Measurements from ENCODE around the gene GGA1.

DNA sequence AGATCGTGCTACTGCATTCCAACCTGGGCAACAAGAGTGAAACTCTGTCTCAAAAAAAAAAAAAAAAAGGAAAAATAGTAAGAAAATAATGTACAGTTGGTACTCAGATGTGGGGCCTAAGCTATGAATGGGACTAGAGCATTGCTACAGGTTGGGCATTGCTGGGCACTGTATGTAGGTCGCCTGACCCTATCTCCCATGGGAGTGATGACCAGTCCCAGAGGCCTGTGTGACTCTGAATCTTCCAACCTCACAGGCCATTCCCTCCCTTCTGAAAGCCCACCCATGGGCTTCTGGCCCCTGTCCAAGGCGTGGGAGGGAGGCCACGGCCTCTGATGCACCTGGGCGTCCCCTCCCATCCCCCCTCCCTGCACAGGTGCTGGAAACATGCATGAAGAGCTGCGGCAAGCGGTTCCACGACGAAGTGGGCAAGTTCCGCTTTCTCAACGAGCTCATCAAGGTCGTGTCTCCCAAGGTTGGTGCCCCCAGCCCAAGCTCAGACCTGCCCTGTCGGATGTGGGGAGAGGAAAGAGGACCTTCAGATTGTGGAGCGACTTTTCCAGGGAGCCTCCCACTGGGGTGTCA lies 9.5 kb downstream of the GGA1 start:
- no peak for TF ChIP-seq POLR2A (IDR thresholded peaks at IDR 0.05)
- TF ChIP-seq, protein P1, sequence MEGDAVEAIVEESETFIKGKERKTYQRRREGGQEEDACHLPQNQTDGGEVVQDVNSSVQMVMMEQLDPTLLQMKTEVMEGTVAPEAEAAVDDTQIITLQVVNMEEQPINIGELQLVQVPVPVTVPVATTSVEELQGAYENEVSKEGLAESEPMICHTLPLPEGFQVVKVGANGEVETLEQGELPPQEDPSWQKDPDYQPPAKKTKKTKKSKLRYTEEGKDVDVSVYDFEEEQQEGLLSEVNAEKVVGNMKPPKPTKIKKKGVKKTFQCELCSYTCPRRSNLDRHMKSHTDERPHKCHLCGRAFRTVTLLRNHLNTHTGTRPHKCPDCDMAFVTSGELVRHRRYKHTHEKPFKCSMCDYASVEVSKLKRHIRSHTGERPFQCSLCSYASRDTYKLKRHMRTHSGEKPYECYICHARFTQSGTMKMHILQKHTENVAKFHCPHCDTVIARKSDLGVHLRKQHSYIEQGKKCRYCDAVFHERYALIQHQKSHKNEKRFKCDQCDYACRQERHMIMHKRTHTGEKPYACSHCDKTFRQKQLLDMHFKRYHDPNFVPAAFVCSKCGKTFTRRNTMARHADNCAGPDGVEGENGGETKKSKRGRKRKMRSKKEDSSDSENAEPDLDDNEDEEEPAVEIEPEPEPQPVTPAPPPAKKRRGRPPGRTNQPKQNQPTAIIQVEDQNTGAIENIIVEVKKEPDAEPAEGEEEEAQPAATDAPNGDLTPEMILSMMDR (IDR thresholded peaks at IDR 0.05 in 8 of 11, conservative IDR thresholded peaks at IDR 0.05 in 3 of 11), result no peak

Data from spleen (tissue), 7 donors.